PC-3 (cell line): Measurements from ENCODE around the gene RPL31.

Source experiments
- CTCF ChIP-seq: fragments of 300-600 bp; sonication (generic); conservative IDR thresholded peaks from 2 replicates; pipeline ENCODE4 v1.5.1; 2017; ENCODE audit warnings: antibody characterized with exemption, low read depth, mild to moderate bottlenecking, low read length
- EZH2 ChIP-seq: fragments of 300-600 bp; sonication (generic); IDR thresholded peaks from one replicate; pipeline ENCODE4 v1.6.1; 2017; ENCODE audit warnings: antibody characterized with exemption, mild to moderate bottlenecking, low read length; ENCODE audit not compliant: unreplicated experiment
- EZH2phosphoT487 ChIP-seq: fragments of 300-600 bp; sonication (generic); IDR thresholded peaks from 2 replicates; pipeline ENCODE4 v1.6.1; 2018; ENCODE audit warnings: mild to moderate bottlenecking, antibody characterized with exemption, low read length, borderline replicate concordance

GRCh38 chr2:100954044-100954420 is 48.1 kb upstream of the RPL31 start:
- TF ChIP-seq CTCF (no peak), EZH2 (no peak), EZH2phosphoT487 (no peak)
